ENCODE measurements around the gene TMEM9. TPM values are rescaled to one million over a fixed set of nuclear protein-coding genes. Genes with fewer than 3 reads are reported as not detected.

Gene TMEM9
- total and polyA plus RNA-seq, 10 donors: 21.5 to 50.3 (median 34.7) TPM

- peaks cover 0 to 98% (median 54%) of the 10 kb centered on the region in 6 donors for H3K36me3 ChIP-seq
- TF ChIP-seq POLR2A (IDR thresholded peaks at IDR 0.05): no peak
- TF ChIP-seq POLR2AphosphoS5 (IDR thresholded peaks at IDR 0.05): no peak
- TF ChIP-seq, protein P1, sequence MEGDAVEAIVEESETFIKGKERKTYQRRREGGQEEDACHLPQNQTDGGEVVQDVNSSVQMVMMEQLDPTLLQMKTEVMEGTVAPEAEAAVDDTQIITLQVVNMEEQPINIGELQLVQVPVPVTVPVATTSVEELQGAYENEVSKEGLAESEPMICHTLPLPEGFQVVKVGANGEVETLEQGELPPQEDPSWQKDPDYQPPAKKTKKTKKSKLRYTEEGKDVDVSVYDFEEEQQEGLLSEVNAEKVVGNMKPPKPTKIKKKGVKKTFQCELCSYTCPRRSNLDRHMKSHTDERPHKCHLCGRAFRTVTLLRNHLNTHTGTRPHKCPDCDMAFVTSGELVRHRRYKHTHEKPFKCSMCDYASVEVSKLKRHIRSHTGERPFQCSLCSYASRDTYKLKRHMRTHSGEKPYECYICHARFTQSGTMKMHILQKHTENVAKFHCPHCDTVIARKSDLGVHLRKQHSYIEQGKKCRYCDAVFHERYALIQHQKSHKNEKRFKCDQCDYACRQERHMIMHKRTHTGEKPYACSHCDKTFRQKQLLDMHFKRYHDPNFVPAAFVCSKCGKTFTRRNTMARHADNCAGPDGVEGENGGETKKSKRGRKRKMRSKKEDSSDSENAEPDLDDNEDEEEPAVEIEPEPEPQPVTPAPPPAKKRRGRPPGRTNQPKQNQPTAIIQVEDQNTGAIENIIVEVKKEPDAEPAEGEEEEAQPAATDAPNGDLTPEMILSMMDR (IDR thresholded peaks at IDR 0.05 in 8 of 11, conservative IDR thresholded peaks at IDR 0.05 in 3 of 11): no peak
These were observed 15.0 kb downstream of the TMEM9 start for GRCh38 chr1:201139306-201139705.

DNA sequence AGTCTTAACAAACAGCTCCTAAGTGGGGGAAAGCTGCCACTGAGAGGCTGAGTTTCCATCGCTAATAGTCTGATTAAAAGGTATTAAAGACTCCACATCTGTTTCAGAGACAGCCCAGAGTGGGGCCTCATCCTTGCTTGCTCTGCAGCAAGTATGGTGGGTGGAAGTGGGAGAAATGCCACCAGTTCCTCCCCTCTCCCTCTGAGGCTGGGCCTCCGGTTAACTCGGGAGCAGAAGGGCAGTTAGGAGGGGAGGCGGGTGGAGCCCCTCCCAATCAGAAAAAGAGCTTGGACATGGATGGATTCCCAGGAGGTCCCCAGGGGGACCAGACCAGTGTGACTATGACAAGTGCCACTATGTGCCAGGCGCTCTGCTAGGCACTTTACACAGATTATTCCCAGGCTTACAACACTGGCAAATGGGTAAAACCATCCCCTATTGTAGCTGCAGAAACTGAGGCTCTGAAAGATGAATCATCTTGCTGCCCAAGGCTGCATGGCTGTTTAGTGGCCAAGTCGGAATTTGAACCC lies 15.9 kb downstream of the TMEM9 start:
- Histone ChIP-seq H3K27ac (no peak overlapping the region), H3K9me3 (no peaks in the 10 kb centered on the region), H3K27me3 (replicated peaks in 1 of 7) (no peaks in the 10 kb centered on the region), H3K36me3 (peaks cover 0 to 94% (median 45%) of the 10 kb centered on the region in 6 donors), H3K4me1 (no peaks in the 10 kb centered on the region), H3K4me3 (no peak overlapping the region)
- TF ChIP-seq POLR2AphosphoS5 (IDR thresholded peaks at IDR 0.05): no peak
- TF ChIP-seq POLR2A (IDR thresholded peaks at IDR 0.05): no peak
- TF ChIP-seq, protein P1 (IDR thresholded peaks at IDR 0.05 in 8 of 11, conservative IDR thresholded peaks at IDR 0.05 in 3 of 11): no peak
- peak; percentile 39 for DNase-seq
- 76 to 94% (median 85%) methylated on average over 6 of the region's 6 CpGs for WGBS, 5 donors
- intact Hi-C loops (cut with DNase I; ENCODE audit: low total_unique reads): no loop called here

More at GRCh38 chr1:201139306-201139705, 15.0 kb downstream of the TMEM9 start:
- H3K27me3 ChIP-seq (replicated peaks in 1 of 7): no peaks in the 10 kb centered on the region
- DNase-seq: no peak
- no peaks in the 10 kb centered on the region for H3K4me1 ChIP-seq
- no peak overlapping the region for H3K4me3 ChIP-seq
- no peak overlapping the region for H3K27ac ChIP-seq
- intact Hi-C loops (cut with DNase I; ENCODE audit: low total_unique reads): no loop called here
- H3K9me3 ChIP-seq: no peaks in the 10 kb centered on the region
- 95 to 100% (median 98%) methylated on average over 5 of the region's 5 CpGs for WGBS, 5 donors

GRCh38 chr1:201137579-201138310 lies 16.5 kb downstream of the TMEM9 start:
- Histone ChIP-seq H3K27ac (no peak overlapping the region), H3K4me3 (no peak overlapping the region), H3K9me3 (no peaks in the 10 kb centered on the region), H3K36me3 (peaks cover 0 to 87% (median 38%) of the 10 kb centered on the region in 6 donors), H3K4me1 (no peaks in the 10 kb centered on the region), H3K27me3 (replicated peaks in 1 of 7) (no peaks in the 10 kb centered on the region)
- TF ChIP-seq, protein P1 (IDR thresholded peaks at IDR 0.05 in 8 of 11, conservative IDR thresholded peaks at IDR 0.05 in 3 of 11): no peak
- TF ChIP-seq POLR2AphosphoS5 (IDR thresholded peaks at IDR 0.05) (no peak), POLR2A (IDR thresholded peaks at IDR 0.05) (no peak)
- intact Hi-C loops (cut with DNase I; ENCODE audit: low total_unique reads): no loop called here
- DNase-seq: peak; percentile 54
- WGBS, 5 donors: 86 to 96% (median 91%) methylated on average over 6 of the region's 6 CpGs

- Histone ChIP-seq H3K4me1 (no peaks in the 10 kb centered on the region), H3K9me3 (no peaks in the 10 kb centered on the region), H3K27me3 (replicated peaks in 1 of 7) (no peaks in the 10 kb centered on the region), H3K4me3 (no peak overlapping the region), H3K27ac (no peak overlapping the region), H3K36me3 (peaks cover 0 to 80% (median 34%) of the 10 kb centered on the region in 6 donors)
- peak; percentile 56 for DNase-seq
- TF ChIP-seq POLR2A (IDR thresholded peaks at IDR 0.05) (no peak), POLR2AphosphoS5 (IDR thresholded peaks at IDR 0.05) (no peak)
- TF ChIP-seq, protein P1 (IDR thresholded peaks at IDR 0.05 in 8 of 11, conservative IDR thresholded peaks at IDR 0.05 in 3 of 11): no peak
- intact Hi-C loops (cut with DNase I; ENCODE audit: low total_unique reads): no loop called here
- 94 to 99% (median 97%) methylated on average over 7 of the region's 7 CpGs for WGBS, 5 donors
These were observed 17.3 kb downstream of the TMEM9 start for GRCh38 chr1:201137024-201137392.
